HepG2 (cell line): ENCODE measurements around the gene GATC. TPM values are rescaled to one million over a fixed set of nuclear protein-coding genes. Genes with fewer than 3 reads are reported as not detected.

ENCODE experiments used
- CSRNP1 ChIP-seq: sonication (generic); formaldehyde crosslinking; IDR thresholded peaks from 2 replicates; pipeline ENCODE4 v1.8.1; 2023; ENCODE audit warnings: mild to moderate bottlenecking, missing genetic modification reagents
- GATA4 ChIP-seq: sonication (generic); IDR thresholded peaks from 2 replicates; pipeline ENCODE4 v1.6.1; 2016; ENCODE audit warnings: antibody characterized with exemption, low read depth, borderline replicate concordance
- HHEX ChIP-seq: IDR thresholded peaks from 2 replicates; pipeline ENCODE4 v1.6.1; 2016; ENCODE audit warnings: control low read depth
- KLF15 ChIP-seq: sonication (generic); formaldehyde crosslinking; IDR thresholded peaks from 2 replicates; pipeline ENCODE4 v1.8.1; 2023; ENCODE audit warnings: borderline replicate concordance, mild to moderate bottlenecking, inconsistent platforms, missing genetic modification reagents, mixed read lengths
- MAZ ChIP-seq, 2 experiments: sonication (generic) in 1 of 2; formaldehyde crosslinking in 1 of 2; IDR thresholded peaks; 2 replicates each; pipeline versions ENCODE4 v1.5.0 to v1.6.1; 2012 to 2020; ENCODE audit warnings: low read depth in 2 of 2, mild to moderate bottlenecking in 2 of 2, borderline replicate concordance in 1 of 2, improper control_type of control experiment in 1 of 2, low read length in 1 of 2, missing genetic modification reagents in 1 of 2, moderate library complexity in 1 of 2
- MEIS2 ChIP-seq: sonication (generic); formaldehyde crosslinking; IDR thresholded peaks from 2 replicates; pipeline ENCODE4 v1.9.0; 2021; ENCODE audit warnings: mild to moderate bottlenecking, missing genetic modification reagents
- MIER3 ChIP-seq: IDR thresholded peaks from 2 replicates; pipeline ENCODE4 v1.6.1; 2016; ENCODE audit warnings: missing compliant biosample characterization, borderline replicate concordance
- NRL ChIP-seq: sonication (generic); formaldehyde crosslinking; IDR thresholded peaks from 2 replicates; pipeline ENCODE4 v1.5.0; 2020; ENCODE audit warnings: missing genetic modification reagents, mild to moderate bottlenecking, moderate library complexity, borderline replicate concordance
- POLR2A ChIP-seq, 2 experiments: IDR thresholded peaks; 2 replicates each; pipeline ENCODE4 v1.6.1; 2011; ENCODE audit warnings: low read depth in 2 of 2, low read length in 2 of 2, mild to moderate bottlenecking in 1 of 2, moderate library complexity in 1 of 2; ENCODE audit not compliant: insufficient read depth in 1 of 2
- RFX3 ChIP-seq: IDR thresholded peaks from 2 replicates; pipeline ENCODE4 v1.6.1; 2016; ENCODE audit warnings: missing biosample characterization, missing genetic modification reagents
- SOX5 ChIP-seq: IDR thresholded peaks from 2 replicates; pipeline ENCODE4 v1.6.1; 2016; ENCODE audit warnings: borderline replicate concordance
- TBX3 ChIP-seq: fragments of 450-650 bp; IDR thresholded peaks from 2 replicates; pipeline ENCODE4 v1.6.1; 2017; ENCODE audit warnings: antibody characterized with exemption, mild to moderate bottlenecking, inconsistent platforms, borderline replicate concordance
- THRA ChIP-seq: sonication (generic); formaldehyde crosslinking; IDR thresholded peaks from 2 replicates; pipeline ENCODE4 v1.4.0; 2020; ENCODE audit warnings: missing genetic modification reagents, borderline replicate concordance
- ZBTB26 ChIP-seq: IDR thresholded peaks from 2 replicates; pipeline ENCODE4 v1.6.1; 2016; ENCODE audit warnings: missing compliant biosample characterization, missing genetic modification reagents, borderline replicate concordance
- ZBTB33 ChIP-seq: sonication (generic); formaldehyde crosslinking; IDR thresholded peaks from 2 replicates; pipeline ENCODE4 v1.4.0; 2020; ENCODE audit warnings: missing genetic modification reagents
- ZNF253 ChIP-seq: sonication (generic); formaldehyde crosslinking; IDR thresholded peaks from 2 replicates; pipeline ENCODE4 v1.8.0; 2022; ENCODE audit warnings: mild to moderate bottlenecking, missing genetic modification reagents, borderline replicate concordance
- ZNF605 ChIP-seq: sonication (generic); formaldehyde crosslinking; IDR thresholded peaks from 2 replicates; pipeline ENCODE4 v1.8.0; 2022; ENCODE audit warnings: mild to moderate bottlenecking, missing genetic modification reagents
- ZNF614 ChIP-seq: IDR thresholded peaks from 2 replicates; pipeline ENCODE4 v1.6.1; 2018; ENCODE audit warnings: missing biosample characterization, missing genetic modification reagents, inconsistent platforms, borderline replicate concordance
- ZNF773 ChIP-seq: sonication (generic); formaldehyde crosslinking; IDR thresholded peaks from 2 replicates; pipeline ENCODE4 v1.4.0; 2020; ENCODE audit warnings: missing genetic modification reagents, borderline replicate concordance
- polyA plus RNA-seq, 8 experiments: library from polyadenylated mRNA; depleted of rRNA in 3 of 8; stranded (reverse) in 7 of 8; unstranded in 1 of 8; fragments of >200 nt; fragmentation: Illumina TruSeq in 4 of 8; extraction: Trizol in 4 of 8; gene quantifications; 2 replicates each; pipeline versions ENCODE4 v1.2.1 to v1.2.3, GENCODE V29; 2011 to 2016; ENCODE audit warnings: low read depth in 4 of 8, missing spikeins in 1 of 8, mixed read lengths in 1 of 8; ENCODE audit not compliant: insufficient read depth in 1 of 8
- total RNA-seq, 5 experiments: library from RNA; depleted of rRNA; stranded (reverse); fragments of >200 nt; fragmentation: Illumina TruSeq; extraction: Trizol; gene quantifications; 2 replicates each; pipeline ENCODE4 v1.2.3, GENCODE V29; 2016; ENCODE audit warnings: low read depth in 1 of 5
- TF ChIP-seq, protein P1 (sequence below): sonication (generic); formaldehyde crosslinking; IDR thresholded peaks from 2 replicates; pipeline ENCODE4 v1.9.0; 2021; ENCODE audit warnings: missing genetic modification reagents, mild to moderate bottlenecking, borderline replicate concordance

Gene GATC
- total and polyA plus RNA-seq, 2 of the 13 experiments (the other 11 are each of a cell fraction or from before 2014, with no cell fraction given): 17.7 to 29.7 TPM

DNA sequence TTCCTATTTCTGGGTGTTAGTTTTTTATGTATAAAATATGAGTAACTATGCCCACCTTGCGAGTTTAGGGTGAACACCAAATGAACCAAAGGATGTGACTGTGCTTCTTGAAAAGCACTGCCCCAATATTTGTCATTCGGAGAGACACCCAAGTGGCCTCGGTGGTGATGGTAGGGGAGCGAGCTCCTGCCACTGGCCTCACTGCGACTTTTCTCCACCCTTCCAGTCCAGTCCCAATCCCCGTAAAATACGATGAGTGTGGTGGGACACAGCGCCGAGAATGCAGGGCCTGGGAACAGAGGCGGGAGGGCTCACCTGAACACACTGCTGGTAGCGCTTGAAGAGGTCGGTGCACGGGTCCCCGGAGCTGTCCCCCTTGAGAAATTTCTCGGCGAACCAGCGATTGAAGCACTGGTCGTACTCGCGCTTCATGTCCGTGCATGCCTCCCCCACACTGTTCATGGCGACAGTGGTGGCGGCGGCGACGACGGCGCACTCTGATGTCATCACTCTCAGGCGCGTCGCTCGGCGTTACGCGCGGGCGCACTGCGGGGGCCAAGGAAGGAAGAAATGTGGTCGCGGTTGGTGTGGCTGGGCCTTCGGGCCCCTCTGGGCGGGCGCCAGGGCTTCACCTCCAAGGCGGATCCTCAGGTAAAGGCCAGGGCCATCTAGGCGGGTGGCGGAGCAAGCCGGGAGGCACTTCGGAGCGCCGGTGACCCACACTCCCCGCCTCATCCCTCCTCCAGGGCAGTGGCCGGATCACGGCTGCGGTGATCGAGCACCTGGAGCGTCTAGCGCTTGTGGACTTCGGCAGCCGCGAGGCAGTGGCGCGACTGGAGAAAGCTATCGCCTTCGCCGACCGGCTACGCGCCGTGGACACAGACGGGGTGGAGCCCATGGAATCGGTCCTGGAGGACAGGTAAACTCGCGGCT is at the start of gene GATC, which contains the start of gene TRIAP1 (continued):
- peak; percentile 97 for TF ChIP-seq MIER3 (CRISPR knock-in tag)
- TF ChIP-seq ZBTB26: peak; percentile 93
- peak; percentile 92; the same call in 1 of the 2 replicates for TF ChIP-seq CSRNP1 (CRISPR knock-in tag)
- TF ChIP-seq ZNF253 (CRISPR knock-in tag): no peak
- peak; percentile 73; the same call in 1 of the 2 replicates for TF ChIP-seq MEIS2 (CRISPR knock-in tag)
- TF ChIP-seq SOX5 (CRISPR knock-in tag): no peak
- TF ChIP-seq, protein P1, sequence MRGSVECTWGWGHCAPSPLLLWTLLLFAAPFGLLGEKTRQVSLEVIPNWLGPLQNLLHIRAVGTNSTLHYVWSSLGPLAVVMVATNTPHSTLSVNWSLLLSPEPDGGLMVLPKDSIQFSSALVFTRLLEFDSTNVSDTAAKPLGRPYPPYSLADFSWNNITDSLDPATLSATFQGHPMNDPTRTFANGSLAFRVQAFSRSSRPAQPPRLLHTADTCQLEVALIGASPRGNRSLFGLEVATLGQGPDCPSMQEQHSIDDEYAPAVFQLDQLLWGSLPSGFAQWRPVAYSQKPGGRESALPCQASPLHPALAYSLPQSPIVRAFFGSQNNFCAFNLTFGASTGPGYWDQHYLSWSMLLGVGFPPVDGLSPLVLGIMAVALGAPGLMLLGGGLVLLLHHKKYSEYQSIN (CRISPR knock-in tag): no peak
- peak; percentile 32; the same call in 1 of the 2 replicates for TF ChIP-seq RFX3 (CRISPR knock-in tag)
- no peak for TF ChIP-seq ZNF773
- peak; percentile 89 for TF ChIP-seq GATA4
- peak; percentile 83; the same call in 1 of the 2 replicates for TF ChIP-seq ZNF614
- no peak for TF ChIP-seq HHEX (CRISPR knock-in tag)
- TF ChIP-seq THRA (CRISPR knock-in tag): peak; percentile 82
- 0 out of 2 replicates have a peak, but pooled peaks have one; percentile 71 for TF ChIP-seq KLF15 (CRISPR knock-in tag)
- peak; percentile 63; the same call in 1 of the 2 replicates for TF ChIP-seq ZBTB33 (CRISPR knock-in tag)
- TF ChIP-seq NRL (CRISPR knock-in tag): peak; percentile 95; the same call in 1 of the 2 replicates
- TF ChIP-seq MAZ (IDR thresholded peaks at IDR 0.05; ENCODE audit: borderline replicate concordance, low read depth, low read length): peak; percentile 84; the same call in 1 of the 2 replicates
- TF ChIP-seq MAZ (CRISPR knock-in tag; IDR thresholded peaks at IDR 0.05; ENCODE audit: low read depth): peak; percentile 95
- peak; percentile 92 for TF ChIP-seq ZNF605 (CRISPR knock-in tag)
- TF ChIP-seq TBX3: peak; percentile 52; the same call in 1 of the 2 replicates
- TF ChIP-seq POLR2A (IDR thresholded peaks at IDR 0.05; ENCODE audit: insufficient read depth in 1 of 2, low read depth in 2 of 2, low read length in 2 of 2): peak; percentile 90 to 98
